ENCODE measurements around the gene GTF3C1. TPM values are rescaled to one million over a fixed set of nuclear protein-coding genes. Genes with fewer than 3 reads are reported as not detected.

Gene GTF3C1
- total and polyA plus RNA-seq, 10 donors: 28.8 to 68.6 (median 57.1) TPM

DNA sequence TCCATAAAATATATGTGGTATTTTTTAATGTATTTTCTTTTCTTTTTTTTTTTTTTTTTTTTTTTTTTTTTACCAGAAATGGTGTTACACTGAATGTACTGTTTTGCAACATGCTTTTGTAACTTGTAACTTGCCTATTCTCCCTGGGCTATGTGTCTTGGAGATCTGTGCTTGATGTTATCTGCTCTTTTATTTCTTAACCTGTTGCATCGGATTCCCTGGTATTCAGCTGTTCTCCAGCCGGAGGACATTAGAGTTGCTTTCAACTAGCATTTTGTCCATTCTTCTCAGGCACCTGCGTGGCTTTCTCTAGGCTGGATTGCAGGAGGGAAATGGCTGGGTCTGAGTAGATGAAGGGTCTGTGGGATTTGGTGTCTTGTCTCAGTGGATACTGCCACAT, 47.6 kb upstream of the GTF3C1 start:
- TF ChIP-seq, protein P1, sequence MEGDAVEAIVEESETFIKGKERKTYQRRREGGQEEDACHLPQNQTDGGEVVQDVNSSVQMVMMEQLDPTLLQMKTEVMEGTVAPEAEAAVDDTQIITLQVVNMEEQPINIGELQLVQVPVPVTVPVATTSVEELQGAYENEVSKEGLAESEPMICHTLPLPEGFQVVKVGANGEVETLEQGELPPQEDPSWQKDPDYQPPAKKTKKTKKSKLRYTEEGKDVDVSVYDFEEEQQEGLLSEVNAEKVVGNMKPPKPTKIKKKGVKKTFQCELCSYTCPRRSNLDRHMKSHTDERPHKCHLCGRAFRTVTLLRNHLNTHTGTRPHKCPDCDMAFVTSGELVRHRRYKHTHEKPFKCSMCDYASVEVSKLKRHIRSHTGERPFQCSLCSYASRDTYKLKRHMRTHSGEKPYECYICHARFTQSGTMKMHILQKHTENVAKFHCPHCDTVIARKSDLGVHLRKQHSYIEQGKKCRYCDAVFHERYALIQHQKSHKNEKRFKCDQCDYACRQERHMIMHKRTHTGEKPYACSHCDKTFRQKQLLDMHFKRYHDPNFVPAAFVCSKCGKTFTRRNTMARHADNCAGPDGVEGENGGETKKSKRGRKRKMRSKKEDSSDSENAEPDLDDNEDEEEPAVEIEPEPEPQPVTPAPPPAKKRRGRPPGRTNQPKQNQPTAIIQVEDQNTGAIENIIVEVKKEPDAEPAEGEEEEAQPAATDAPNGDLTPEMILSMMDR (IDR thresholded peaks at IDR 0.05 in 8 of 11, conservative IDR thresholded peaks at IDR 0.05 in 3 of 11): no peak
- no peak for TF ChIP-seq POLR2AphosphoS5 (IDR thresholded peaks at IDR 0.05)
- no peak for TF ChIP-seq POLR2A (IDR thresholded peaks at IDR 0.05)
- H3K9me3 ChIP-seq: no peaks in the 10 kb centered on the region
- H3K27ac ChIP-seq: no peak overlapping the region
- DNase-seq: no peak
- WGBS, 5 donors: 77 to 95% (median 88%) methylated on average over 3 of the region's 3 CpGs
- H3K27me3 ChIP-seq (replicated peaks in 1 of 7): no peaks in the 10 kb centered on the region
- peaks cover 0 to 22% (median 0%) of the 10 kb centered on the region in 6 donors for H3K36me3 ChIP-seq
- H3K4me3 ChIP-seq: no peak overlapping the region
- intact Hi-C loops (cut with DNase I; ENCODE audit: low total_unique reads): no loop called here
- H3K4me1 ChIP-seq: no peaks in the 10 kb centered on the region

DNA sequence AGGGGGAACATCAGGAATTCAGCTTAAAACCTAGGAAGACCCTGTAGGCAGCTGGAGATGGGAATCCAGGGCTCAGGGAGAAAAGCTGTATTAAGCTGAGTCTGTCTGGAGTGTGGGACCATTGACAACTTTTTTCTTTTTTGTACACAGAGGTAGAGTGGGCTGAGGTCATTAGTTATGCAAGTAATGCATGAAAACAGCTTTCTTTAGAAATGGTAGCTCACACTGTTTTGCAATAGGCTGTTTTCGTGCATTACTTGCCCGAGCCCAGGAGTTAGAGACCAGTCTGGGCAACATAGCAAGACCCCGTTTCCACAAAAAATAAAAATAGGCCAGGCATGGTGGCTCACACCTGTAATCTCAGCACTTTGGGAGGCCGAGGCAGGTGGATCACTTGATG, 46.7 kb upstream of the GTF3C1 start:
- Histone ChIP-seq H3K4me3 (no peak overlapping the region), H3K36me3 (peaks cover 0 to 22% (median 0%) of the 10 kb centered on the region in 6 donors), H3K27ac (no peak overlapping the region), H3K27me3 (replicated peaks in 1 of 7) (no peaks in the 10 kb centered on the region), H3K9me3 (no peaks in the 10 kb centered on the region), H3K4me1 (no peaks in the 10 kb centered on the region)
- no peak for DNase-seq
- 67 to 93% (median 87%) methylated on average over 4 of the region's 4 CpGs for WGBS, 5 donors
- TF ChIP-seq POLR2AphosphoS5 (IDR thresholded peaks at IDR 0.05) (no peak), POLR2A (IDR thresholded peaks at IDR 0.05) (no peak)
- TF ChIP-seq, protein P1 (IDR thresholded peaks at IDR 0.05 in 8 of 11, conservative IDR thresholded peaks at IDR 0.05 in 3 of 11): no peak
- intact Hi-C loops (cut with DNase I; ENCODE audit: low total_unique reads): no loop called here

DNA sequence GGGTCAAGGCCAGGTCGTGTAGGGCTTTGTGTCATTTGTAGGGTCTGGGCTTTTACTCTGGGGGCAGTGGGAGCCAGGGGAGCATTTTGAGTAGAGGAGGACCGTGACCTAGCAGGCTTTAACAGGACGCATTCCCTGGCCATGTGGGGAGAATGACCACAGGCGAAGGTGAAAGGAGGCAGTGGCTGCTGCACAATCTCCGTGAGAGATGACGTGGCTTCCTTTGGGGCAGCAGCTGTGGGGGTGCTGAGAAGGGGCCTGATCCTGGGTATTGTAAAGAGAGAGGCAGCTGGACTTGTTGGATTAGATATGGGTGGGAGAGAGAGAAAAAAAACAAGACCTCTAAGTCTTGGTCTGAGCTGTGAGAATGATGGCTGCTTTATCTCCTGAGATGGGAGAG, 46.3 kb upstream of the GTF3C1 start:
- Histone ChIP-seq H3K9me3 (no peaks in the 10 kb centered on the region), H3K27me3 (replicated peaks in 1 of 7) (no peaks in the 10 kb centered on the region), H3K27ac (no peak overlapping the region), H3K36me3 (peaks cover 0 to 22% (median 0%) of the 10 kb centered on the region in 6 donors), H3K4me1 (no peaks in the 10 kb centered on the region), H3K4me3 (no peak overlapping the region)
- TF ChIP-seq, protein P1 (IDR thresholded peaks at IDR 0.05 in 8 of 11, conservative IDR thresholded peaks at IDR 0.05 in 3 of 11): no peak
- no peak for TF ChIP-seq POLR2A (IDR thresholded peaks at IDR 0.05)
- TF ChIP-seq POLR2AphosphoS5 (IDR thresholded peaks at IDR 0.05): no peak
- no peak for DNase-seq
- WGBS, 5 donors: 75 to 89% (median 77%) methylated on average over 6 of the region's 6 CpGs
- intact Hi-C loops (cut with DNase I; ENCODE audit: low total_unique reads): no loop called here

DNA sequence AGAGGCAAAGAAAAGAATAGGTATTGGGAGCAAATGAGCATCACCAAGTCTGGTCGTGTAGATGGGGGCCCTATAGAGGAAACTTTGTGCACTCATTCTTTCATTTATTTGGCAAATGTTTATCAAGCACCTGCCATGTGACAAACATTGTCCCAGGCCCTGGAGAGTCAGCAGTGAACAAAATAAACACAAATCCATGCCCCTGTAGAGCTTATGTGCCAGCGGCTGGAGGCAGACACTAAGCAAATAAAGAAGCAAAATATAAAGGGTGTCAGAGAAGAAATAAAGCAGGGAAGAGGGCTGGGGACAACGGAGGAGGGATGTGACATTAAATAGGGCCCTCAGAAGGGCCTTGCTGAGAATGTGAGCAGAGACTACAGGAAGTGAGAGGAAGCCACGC, 45.8 kb upstream of the GTF3C1 start:
- Histone ChIP-seq H3K9me3 (no peaks in the 10 kb centered on the region), H3K4me3 (no peak overlapping the region), H3K36me3 (peaks cover 0 to 22% (median 0%) of the 10 kb centered on the region in 6 donors), H3K4me1 (no peaks in the 10 kb centered on the region), H3K27me3 (replicated peaks in 1 of 7) (no peaks in the 10 kb centered on the region), H3K27ac (no peak overlapping the region)
- intact Hi-C loops (cut with DNase I; ENCODE audit: low total_unique reads): no loop called here
- WGBS, 5 donors: 66 to 79% (median 76%) methylated on average over 4 of the region's 4 CpGs
- no peak for DNase-seq
- TF ChIP-seq POLR2A (IDR thresholded peaks at IDR 0.05) (no peak), POLR2AphosphoS5 (IDR thresholded peaks at IDR 0.05) (no peak)
- TF ChIP-seq, protein P1 (IDR thresholded peaks at IDR 0.05 in 8 of 11, conservative IDR thresholded peaks at IDR 0.05 in 3 of 11): no peak
